ENCODE measurements around the gene SCO2.

DNA sequence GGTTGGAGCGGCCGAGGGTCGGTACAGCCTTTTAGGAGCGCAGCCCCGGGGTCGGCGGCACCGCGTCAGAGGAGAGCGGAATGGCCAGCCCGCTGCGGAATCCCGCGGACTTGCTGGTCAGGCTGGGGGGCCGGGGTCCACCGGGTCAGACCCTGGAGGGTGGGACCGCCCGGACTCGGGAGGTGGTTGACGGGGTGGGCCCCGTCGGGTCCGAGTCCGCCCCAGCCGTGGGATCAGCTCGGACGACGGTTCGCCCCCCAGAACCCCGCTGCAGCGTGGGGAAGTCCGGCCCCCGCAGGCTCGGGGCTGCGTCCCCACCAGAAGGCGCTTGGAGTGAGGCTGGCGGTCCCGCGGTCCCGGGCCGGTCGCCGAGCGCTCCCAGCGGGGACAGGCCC, 44.4 kb downstream of the SCO2 start:
- TF ChIP-seq, protein P1, sequence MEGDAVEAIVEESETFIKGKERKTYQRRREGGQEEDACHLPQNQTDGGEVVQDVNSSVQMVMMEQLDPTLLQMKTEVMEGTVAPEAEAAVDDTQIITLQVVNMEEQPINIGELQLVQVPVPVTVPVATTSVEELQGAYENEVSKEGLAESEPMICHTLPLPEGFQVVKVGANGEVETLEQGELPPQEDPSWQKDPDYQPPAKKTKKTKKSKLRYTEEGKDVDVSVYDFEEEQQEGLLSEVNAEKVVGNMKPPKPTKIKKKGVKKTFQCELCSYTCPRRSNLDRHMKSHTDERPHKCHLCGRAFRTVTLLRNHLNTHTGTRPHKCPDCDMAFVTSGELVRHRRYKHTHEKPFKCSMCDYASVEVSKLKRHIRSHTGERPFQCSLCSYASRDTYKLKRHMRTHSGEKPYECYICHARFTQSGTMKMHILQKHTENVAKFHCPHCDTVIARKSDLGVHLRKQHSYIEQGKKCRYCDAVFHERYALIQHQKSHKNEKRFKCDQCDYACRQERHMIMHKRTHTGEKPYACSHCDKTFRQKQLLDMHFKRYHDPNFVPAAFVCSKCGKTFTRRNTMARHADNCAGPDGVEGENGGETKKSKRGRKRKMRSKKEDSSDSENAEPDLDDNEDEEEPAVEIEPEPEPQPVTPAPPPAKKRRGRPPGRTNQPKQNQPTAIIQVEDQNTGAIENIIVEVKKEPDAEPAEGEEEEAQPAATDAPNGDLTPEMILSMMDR (IDR thresholded peaks at IDR 0.05) = no peak
- no peak for TF ChIP-seq POLR2A (IDR thresholded peaks at IDR 0.05)
